HL-60 (cell line): ENCODE results near the gene CORO1A.

Source experiments
- CTCF ChIP-seq: IDR thresholded peaks from one replicate; pipeline ENCODE4 v1.5.1; 2011; ENCODE audit warnings: low read length, control low read depth, inconsistent platforms; ENCODE audit not compliant: insufficient read depth
- POLR2AphosphoS5 ChIP-seq: IDR thresholded peaks from 2 replicates; pipeline ENCODE4 v1.6.1; 2012; ENCODE audit warnings: low read depth
- SPI1 ChIP-seq: IDR thresholded peaks from 2 replicates; pipeline ENCODE4 v1.6.1; 2012; ENCODE audit warnings: low read depth, mild to moderate bottlenecking, borderline replicate concordance
- TF ChIP-seq, protein P1 (sequence below): IDR thresholded peaks from 2 replicates; pipeline ENCODE4 v1.6.1; 2012; ENCODE audit warnings: low read depth; ENCODE audit not compliant: insufficient replicate concordance

DNA sequence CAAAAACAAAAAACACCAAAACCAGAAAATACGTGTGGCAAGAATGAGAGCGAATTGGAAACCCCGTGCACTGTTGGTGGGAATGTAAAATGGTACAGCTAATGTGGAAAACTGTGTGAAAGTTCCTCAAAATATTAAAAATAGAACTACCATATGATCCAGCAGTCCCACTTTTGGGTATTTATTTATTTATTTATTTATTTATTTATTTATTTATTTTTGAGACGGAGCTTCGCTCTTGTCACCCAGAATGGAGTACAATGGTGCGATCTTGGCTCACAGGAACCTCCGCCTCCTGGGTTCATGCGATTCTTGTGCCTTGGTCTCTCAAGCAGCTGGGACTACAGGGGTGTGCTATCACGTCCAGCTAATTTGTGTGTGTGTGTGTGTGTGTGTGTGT, 30.9 kb upstream of the CORO1A start:
- TF ChIP-seq POLR2AphosphoS5 (no peak), CTCF (no peak), SPI1 (no peak)
- TF ChIP-seq, protein P1, sequence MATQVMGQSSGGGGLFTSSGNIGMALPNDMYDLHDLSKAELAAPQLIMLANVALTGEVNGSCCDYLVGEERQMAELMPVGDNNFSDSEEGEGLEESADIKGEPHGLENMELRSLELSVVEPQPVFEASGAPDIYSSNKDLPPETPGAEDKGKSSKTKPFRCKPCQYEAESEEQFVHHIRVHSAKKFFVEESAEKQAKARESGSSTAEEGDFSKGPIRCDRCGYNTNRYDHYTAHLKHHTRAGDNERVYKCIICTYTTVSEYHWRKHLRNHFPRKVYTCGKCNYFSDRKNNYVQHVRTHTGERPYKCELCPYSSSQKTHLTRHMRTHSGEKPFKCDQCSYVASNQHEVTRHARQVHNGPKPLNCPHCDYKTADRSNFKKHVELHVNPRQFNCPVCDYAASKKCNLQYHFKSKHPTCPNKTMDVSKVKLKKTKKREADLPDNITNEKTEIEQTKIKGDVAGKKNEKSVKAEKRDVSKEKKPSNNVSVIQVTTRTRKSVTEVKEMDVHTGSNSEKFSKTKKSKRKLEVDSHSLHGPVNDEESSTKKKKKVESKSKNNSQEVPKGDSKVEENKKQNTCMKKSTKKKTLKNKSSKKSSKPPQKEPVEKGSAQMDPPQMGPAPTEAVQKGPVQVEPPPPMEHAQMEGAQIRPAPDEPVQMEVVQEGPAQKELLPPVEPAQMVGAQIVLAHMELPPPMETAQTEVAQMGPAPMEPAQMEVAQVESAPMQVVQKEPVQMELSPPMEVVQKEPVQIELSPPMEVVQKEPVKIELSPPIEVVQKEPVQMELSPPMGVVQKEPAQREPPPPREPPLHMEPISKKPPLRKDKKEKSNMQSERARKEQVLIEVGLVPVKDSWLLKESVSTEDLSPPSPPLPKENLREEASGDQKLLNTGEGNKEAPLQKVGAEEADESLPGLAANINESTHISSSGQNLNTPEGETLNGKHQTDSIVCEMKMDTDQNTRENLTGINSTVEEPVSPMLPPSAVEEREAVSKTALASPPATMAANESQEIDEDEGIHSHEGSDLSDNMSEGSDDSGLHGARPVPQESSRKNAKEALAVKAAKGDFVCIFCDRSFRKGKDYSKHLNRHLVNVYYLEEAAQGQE = no peak
